ENCODE results near the gene SKOR2.
"Not testable (repeated sequence)": the region's sequence is repeated elsewhere in the genome, so short reads cannot be mapped to it uniquely, and the experiment has no call there.

DNA sequence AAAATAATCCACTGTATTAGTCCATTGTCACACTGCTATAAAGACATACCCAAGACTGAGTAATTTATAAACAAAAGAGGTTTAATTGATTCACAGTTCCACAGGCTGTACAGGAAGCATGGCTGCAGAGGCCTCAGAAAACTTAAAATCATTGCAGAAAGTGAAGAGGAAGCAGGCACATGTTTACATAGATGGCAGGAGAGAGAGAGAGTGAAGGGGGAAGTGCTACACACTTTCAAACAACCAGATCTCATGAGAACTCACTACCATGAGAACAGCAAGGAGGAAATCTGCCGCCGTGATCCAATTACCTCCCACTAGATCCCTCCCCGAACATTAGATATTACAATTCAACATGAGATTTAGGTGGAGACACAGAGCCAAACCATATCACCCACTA lies 55.5 kb downstream of the SKOR2 start:
- TF ChIP-seq, protein P1, sequence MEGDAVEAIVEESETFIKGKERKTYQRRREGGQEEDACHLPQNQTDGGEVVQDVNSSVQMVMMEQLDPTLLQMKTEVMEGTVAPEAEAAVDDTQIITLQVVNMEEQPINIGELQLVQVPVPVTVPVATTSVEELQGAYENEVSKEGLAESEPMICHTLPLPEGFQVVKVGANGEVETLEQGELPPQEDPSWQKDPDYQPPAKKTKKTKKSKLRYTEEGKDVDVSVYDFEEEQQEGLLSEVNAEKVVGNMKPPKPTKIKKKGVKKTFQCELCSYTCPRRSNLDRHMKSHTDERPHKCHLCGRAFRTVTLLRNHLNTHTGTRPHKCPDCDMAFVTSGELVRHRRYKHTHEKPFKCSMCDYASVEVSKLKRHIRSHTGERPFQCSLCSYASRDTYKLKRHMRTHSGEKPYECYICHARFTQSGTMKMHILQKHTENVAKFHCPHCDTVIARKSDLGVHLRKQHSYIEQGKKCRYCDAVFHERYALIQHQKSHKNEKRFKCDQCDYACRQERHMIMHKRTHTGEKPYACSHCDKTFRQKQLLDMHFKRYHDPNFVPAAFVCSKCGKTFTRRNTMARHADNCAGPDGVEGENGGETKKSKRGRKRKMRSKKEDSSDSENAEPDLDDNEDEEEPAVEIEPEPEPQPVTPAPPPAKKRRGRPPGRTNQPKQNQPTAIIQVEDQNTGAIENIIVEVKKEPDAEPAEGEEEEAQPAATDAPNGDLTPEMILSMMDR (IDR thresholded peaks at IDR 0.05 in 8 of 11, conservative IDR thresholded peaks at IDR 0.05 in 3 of 11): not testable (repeated sequence)
- not testable (repeated sequence) for TF ChIP-seq POLR2AphosphoS5 (IDR thresholded peaks at IDR 0.05)

Data from spleen (tissue), 7 donors.